ENCODE measurements around the gene NSF.
"Not testable (repeated sequence)": the region's sequence is repeated elsewhere in the genome, so short reads cannot be mapped to it uniquely, and the experiment has no call there.

NSF gene

GRCh38 chr17:46765453-46765852 is 175.0 kb downstream of the NSF start:
- no peak for DNase-seq (ENCODE audit: low read depth)
- TF ChIP-seq, protein P1, sequence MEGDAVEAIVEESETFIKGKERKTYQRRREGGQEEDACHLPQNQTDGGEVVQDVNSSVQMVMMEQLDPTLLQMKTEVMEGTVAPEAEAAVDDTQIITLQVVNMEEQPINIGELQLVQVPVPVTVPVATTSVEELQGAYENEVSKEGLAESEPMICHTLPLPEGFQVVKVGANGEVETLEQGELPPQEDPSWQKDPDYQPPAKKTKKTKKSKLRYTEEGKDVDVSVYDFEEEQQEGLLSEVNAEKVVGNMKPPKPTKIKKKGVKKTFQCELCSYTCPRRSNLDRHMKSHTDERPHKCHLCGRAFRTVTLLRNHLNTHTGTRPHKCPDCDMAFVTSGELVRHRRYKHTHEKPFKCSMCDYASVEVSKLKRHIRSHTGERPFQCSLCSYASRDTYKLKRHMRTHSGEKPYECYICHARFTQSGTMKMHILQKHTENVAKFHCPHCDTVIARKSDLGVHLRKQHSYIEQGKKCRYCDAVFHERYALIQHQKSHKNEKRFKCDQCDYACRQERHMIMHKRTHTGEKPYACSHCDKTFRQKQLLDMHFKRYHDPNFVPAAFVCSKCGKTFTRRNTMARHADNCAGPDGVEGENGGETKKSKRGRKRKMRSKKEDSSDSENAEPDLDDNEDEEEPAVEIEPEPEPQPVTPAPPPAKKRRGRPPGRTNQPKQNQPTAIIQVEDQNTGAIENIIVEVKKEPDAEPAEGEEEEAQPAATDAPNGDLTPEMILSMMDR (IDR thresholded peaks at IDR 0.05; ENCODE audit: control insufficient read depth, insufficient read depth, low read depth, low read length, missing control alignments), result no peak
- H3K4me3 ChIP-seq (ENCODE audit: control insufficient read depth, low read depth, low read length), result no peak overlapping the region

- no peak for DNase-seq (ENCODE audit: low read depth)
- H3K4me3 ChIP-seq (ENCODE audit: control insufficient read depth, low read depth, low read length), result no peak overlapping the region
- TF ChIP-seq, protein P1 (IDR thresholded peaks at IDR 0.05; ENCODE audit: control insufficient read depth, insufficient read depth, low read depth, low read length, missing control alignments), result no peak
These were observed 176.3 kb downstream of the NSF start for GRCh38 chr17:46766493-46767491.

- H3K4me3 ChIP-seq (ENCODE audit: control insufficient read depth, low read depth, low read length), result no peak overlapping the region
- TF ChIP-seq, protein P1 (IDR thresholded peaks at IDR 0.05; ENCODE audit: control insufficient read depth, insufficient read depth, low read depth, low read length, missing control alignments), result no peak
These were observed 178.0 kb downstream of the NSF start for GRCh38 chr17:46768540-46768870.

GRCh38 chr17:46768896-46769295 is 178.4 kb downstream of the NSF start:
- DNase-seq (ENCODE audit: low read depth); H3K4me3 ChIP-seq (ENCODE audit: control insufficient read depth, low read depth, low read length): not testable (repeated sequence)

More at GRCh38 chr17:46768540-46768870, 178.0 kb downstream of the NSF start:
- no peak for DNase-seq (ENCODE audit: low read depth)

DNA sequence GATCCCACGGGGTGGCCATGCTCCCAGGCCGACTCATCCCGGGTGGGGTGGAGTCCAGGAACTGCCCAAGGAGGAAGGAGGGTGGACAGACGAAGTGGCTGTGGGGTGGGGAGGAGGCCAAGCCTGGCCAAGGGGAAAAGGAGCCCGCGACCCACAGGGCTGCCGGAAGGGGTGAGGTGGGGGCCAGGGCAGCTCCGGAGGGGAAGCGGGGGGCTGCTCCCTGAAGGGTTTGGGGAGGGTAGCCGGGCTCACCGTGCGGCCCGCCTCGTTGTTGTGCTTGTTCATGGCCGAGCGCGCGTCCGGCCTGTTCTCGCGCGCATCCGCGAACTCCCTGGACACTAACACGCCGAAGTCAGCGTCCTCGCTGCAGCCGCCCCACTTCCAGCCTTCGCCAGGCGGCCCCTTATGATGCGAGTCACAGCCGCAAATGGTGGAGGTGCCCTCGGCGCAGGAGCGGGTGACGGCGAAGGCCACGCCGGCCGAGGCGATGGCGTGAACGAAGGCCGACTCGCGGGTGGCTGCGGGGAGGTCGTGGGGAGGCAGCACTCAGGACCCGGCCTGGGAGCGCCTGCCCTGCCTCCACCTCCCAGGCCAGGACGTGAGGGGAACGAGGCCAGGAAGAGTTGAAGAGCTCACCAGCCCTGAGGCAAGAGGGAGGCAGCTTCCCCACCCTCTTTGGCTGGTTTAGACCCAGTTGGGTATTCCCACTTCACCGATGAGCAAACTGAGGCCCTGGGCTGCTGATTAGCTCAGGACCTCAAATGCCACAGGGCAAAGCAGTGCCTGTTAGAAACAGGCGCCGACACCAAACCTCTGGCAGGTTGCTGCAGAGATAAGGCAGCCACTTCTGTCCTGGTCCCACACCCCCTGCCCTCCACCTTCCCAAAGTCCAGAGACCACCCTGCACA is 179.3 kb downstream of the NSF start:
- no peak for DNase-seq (ENCODE audit: low read depth)
- TF ChIP-seq, protein P1 (IDR thresholded peaks at IDR 0.05; ENCODE audit: control insufficient read depth, insufficient read depth, low read depth, low read length, missing control alignments), result no peak
- no peak overlapping the region; the same call in 1 of the 2 replicates for H3K4me3 ChIP-seq (ENCODE audit: control insufficient read depth, low read depth, low read length)

DNA sequence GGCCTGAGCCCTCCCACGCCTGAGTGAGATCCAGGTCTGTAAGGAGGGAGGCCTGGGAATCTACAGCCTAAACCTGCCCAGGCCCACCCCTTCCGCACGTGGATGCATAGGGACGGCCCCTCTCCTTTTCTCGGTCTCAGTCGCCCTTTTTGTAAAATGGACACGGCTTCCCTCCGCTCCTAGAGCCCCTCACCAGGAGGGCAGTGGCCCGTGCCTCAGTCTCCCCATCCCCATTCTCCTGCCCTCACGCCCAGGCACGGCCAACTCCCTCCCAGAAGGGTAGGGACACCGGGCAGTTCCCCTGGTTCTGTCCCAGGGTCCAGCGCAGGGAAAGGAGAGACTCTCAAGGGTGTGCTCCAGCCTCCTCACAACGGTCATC is 180.0 kb downstream of the NSF start:
- TF ChIP-seq, protein P1 (IDR thresholded peaks at IDR 0.05; ENCODE audit: control insufficient read depth, insufficient read depth, low read depth, low read length, missing control alignments), result no peak
- H3K4me3 ChIP-seq (ENCODE audit: control insufficient read depth, low read depth, low read length), result no peak overlapping the region
- no peak for DNase-seq (ENCODE audit: low read depth)

Measured in AG09309 (cell line).